GM18861 (cell line): ENCODE data around the gene WDR70.
"Not testable (repeated sequence)": the region's sequence is repeated elsewhere in the genome, so short reads cannot be mapped to it uniquely, and the experiment has no call there.

Source experiments
- ATAC-seq: cut with Tn5 transposase; IDR thresholded peaks from one replicate; pipeline ENCODE4 v1.9.1; 2021; ENCODE audit not compliant: unreplicated experiment

WDR70 gene

GRCh38 chr5:37511646-37512045, 132.5 kb downstream of the WDR70 start:
- ATAC-seq: no peak

- no peak for ATAC-seq
Observed at GRCh38 chr5:37514946-37515345, 135.8 kb downstream of the WDR70 start.

- no peak for ATAC-seq
Observed at GRCh38 chr5:37517686-37518085, 138.6 kb downstream of the WDR70 start.

GRCh38 chr5:37518356-37518755, 139.2 kb downstream of the WDR70 start:
- ATAC-seq: not testable (repeated sequence)

GRCh38 chr5:37519304-37519703, 140.2 kb downstream of the WDR70 start:
- no peak for ATAC-seq

DNA sequence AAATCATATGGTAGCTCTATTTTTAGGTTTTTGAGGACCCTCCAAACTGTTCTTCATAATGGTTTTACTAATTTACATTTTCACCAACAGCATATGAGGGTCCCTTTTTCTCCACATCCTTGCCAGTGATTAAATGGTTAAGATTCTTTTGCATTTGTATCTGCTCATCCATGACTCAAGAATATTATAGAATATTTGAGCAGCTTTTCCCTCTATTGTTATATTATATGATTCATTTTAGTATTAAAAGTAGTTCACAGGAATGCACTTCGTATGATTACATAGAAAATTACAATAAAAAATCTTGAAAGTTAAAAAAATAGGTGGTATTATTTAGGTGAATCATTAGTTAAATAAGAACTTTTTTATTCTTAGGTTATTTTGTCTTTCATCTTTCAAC, 140.7 kb downstream of the WDR70 start:
- no peak for ATAC-seq

DNA sequence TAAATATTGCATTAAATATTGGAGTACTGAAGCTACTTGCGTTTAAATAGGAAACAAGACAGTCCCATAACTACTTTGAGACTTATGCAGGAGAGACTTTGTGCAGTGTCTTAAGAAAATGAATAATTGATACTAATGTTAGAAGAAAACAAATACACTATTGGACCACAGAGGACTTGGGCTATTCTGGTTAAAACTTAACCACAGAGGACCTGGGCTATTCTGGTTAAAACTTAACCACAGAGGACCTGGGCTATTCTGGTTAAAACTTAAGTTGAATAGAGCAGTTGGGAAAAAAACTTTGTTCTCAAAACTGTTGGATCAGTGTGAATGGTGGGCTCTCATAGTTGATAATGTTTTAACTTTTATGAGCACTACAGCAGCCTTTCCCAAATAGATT, 141.7 kb downstream of the WDR70 start:
- ATAC-seq: peak; percentile 57

- ATAC-seq: no peak
Observed at GRCh38 chr5:37532976-37533740, 154.0 kb downstream of the WDR70 start.

GRCh38 chr5:37533851-37534250, 154.7 kb downstream of the WDR70 start:
- ATAC-seq: no peak

DNA sequence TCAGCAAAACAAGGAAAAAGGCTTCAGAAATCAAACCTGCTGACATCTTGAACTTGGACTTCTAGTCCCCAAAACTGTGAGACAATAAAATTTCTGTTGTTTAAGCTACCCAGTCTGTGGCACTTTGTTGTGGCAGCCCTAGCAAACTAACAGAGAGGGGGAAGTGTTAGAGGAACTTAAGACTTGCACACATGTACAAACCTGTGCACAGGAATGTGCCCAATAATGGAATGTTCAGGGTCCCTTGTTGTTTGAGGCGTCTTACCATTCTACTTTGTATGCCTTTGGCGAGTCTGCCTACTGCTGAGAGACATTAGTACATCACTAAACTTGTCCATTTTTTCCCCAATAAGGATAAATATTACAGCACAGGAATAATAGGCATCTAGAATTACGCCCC, 160.3 kb downstream of the WDR70 start:
- no peak for ATAC-seq

GRCh38 chr5:37543216-37543615, 164.1 kb downstream of the WDR70 start:
- ATAC-seq: no peak

DNA sequence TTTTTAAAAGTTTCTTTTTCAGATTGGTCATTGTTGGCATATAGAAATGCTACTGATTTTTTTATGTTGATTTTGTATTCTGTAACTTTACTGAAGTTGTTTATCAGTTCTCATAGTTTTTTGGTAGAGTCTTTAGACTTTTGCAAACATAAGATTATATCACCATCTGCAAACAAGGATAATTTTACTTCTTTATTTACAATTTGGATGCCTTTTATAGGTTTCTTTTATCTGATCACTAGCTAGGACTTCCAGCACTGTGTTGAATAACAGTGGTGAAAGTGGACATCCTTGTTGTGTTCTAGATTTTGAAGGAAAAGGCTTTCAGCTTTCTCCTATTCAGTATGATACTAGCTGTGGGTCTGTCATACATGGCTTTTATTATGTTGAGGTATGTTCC, 170.3 kb downstream of the WDR70 start:
- no peak for ATAC-seq

- no peak for ATAC-seq
Observed at GRCh38 chr5:37552161-37552560, 173.0 kb downstream of the WDR70 start.

- no peak for ATAC-seq
Observed at GRCh38 chr5:37552770-37553719, 173.9 kb downstream of the WDR70 start.

DNA sequence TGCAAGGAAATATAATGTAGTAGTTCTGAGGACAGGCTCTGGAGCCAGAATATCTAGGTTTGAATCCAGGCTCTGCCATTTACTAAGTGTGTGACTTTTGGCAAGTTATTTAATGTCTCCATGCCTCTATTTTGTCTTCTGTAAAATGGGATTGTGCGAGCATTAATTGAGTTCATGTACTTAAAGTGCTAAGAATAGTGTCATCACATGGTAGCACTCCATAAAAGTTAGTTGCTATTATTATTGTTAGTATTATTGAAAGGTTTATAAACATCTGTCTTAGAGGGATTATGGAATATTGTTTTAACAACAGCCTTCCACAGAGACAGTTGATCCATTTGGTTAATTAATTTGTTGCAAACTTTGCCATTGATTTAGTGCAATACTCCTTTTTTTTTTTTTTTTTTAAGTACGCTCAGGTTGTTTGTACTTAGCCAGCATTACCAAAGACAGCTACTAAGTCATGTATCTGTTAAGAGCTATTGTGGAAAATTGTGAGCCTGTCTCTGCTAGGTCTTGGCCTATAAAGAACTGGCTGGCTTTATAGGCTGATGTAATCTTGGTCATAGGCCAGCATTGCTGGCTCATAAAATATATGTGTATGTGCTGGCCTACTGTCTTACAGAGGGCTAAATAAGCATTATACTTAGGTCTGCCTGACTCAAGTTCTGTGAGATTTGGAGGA, 174.7 kb downstream of the WDR70 start:
- no peak for ATAC-seq

- ATAC-seq: no peak
Observed at GRCh38 chr5:37554405-37554739, 175.3 kb downstream of the WDR70 start.

GRCh38 chr5:37554938-37555337, 175.8 kb downstream of the WDR70 start:
- ATAC-seq: no peak

DNA sequence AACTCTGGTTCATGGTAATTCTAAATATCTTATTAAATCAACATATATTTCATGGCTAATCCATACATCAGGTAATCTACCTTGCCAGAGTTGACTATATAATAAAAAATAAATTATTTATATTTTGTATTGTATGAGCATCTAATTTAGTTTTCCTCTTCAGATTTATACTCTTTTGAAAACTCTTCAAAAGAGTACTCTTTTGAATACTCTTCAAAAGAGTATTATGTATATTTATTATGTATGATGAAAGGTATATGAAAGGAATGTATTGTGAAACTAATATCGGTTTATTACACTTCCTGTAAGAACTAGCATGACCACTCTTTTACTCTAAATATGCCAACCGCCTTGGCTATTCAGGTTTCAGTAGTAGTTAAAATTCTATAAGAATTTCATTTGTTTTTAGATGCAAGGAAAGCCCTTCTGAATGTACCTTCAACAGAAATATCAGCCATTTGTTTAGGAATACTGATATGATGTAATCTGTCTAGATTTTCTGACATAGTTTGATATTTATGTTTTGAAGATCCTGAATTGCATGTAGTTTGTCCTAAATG, 178.7 kb downstream of the WDR70 start:
- ATAC-seq: no peak

DNA sequence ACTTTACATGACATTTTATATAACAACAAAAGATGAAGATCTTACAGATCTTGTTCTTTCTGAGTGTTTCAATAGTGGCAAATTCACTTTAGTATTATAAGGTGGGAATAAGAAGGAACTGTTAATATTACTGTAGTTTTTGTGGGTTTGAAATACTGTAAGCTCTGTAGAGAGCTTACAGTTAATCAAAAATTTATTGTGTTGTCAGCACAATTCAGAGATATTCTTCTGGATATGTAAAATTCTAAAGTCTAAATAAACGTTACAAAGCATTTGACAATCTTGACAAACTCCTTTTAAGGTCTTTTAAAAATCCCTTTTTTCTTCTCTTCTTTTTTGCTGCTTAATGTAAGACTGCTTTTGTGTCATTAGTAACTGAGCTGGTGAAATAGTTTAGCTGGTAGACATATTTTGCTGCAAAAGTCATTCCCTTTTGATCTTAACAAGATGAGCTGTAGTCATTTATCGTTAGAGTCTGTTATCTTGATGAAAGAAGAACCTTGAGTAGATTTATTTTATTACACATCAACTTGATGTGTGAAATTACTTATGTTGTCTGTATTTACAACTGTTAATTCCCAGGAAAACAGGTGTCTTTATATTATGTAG, 186.0 kb downstream of the WDR70 start:
- no peak for ATAC-seq

DNA sequence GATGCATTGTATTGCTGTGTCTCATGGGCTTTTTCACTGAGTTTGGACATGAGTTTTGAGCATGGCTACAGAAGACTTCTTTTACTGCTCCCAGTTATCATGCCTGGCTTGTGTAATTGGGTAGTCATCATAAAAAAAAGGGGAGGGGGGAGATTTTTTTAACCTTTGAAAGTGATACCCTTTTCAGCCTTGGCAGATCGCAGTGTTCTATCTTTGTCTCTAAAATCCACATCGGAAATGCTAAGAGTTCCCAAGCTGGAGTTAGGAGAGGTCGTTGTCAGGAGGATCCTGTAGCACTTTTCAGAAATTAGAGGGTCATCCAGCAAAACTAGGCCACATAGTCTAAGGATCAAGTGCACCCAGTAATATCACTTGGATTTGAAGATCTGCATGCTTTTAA, 188.4 kb downstream of the WDR70 start:
- ATAC-seq: no peak
